Measurements from ENCODE around the gene GPR35.

Gene GPR35

DNA sequence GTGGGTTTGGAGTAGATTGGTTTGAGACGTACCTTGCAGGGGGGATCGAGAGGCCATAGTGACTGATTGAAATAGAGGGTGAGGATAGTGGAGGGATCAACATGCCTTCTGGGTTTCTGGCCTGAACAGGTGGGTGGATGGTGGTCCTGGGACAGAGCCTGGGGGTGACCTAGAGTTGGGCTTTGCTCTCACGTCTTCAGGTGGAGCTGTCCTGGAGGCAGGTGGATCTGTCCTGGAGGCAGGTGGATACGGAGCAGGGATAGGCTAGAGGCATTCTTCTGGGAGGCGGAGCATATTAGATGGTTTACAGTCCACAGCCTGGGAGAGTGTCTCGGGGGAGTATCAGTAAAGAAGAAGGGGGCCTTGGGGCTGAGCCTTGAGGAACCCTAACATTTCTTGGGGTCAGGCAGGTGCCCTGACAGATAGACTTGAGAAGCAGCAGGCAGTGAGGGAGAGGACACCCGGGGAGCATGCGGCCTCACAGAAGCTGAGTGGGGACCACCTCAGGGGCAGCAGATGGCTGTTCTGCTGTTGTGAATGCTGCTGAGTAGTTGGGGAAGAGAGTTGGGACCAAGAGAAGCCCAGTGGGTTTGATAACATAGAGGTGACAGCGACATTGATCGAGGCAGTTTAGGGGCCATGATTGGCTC lies 37.1 kb upstream of the GPR35 start:
- DNase-seq (ENCODE audit: insufficient read length, low spot score) (no peak), FAIRE-seq (peak; percentile 65)
- TF ChIP-seq TAF1 (IDR thresholded peaks at IDR 0.05; ENCODE audit: low read depth, low read length): no peak
- TF ChIP-seq PAX5 (IDR thresholded peaks at IDR 0.05; ENCODE audit: insufficient read depth, low read length, severe bottlenecking): no peak
- no peak for TF ChIP-seq POU2F2 (IDR thresholded peaks at IDR 0.05; ENCODE audit: low read depth, low read length)
- no peak for TF ChIP-seq POLR2AphosphoS5 (IDR thresholded peaks at IDR 0.05; ENCODE audit: low read depth, low read length)

DNA sequence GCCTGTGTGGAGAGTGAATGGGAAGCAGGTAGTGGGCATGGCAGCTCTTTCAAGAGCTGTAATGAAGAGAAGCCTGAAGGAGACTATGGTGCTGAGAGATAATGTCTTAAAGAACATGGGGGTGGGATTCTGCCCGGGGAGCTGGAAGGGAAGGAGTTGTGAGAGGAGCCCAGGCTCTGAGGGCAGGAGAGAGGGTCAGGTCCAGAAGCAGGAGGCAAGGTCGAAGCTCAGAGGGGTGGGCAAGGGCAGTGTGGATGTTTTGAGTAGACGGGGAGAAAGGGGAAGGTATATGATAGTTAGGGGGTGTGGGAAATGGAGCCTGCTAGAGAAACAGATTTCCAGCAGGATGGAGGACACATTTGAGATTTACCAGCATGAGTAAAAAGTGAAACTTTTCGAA lies 36.6 kb upstream of the GPR35 start:
- FAIRE-seq: no peak

GRCh38 chr2:240589375-240589774 lies 35.9 kb upstream of the GPR35 start:
- no peak for FAIRE-seq
- TF ChIP-seq POU2F2 (IDR thresholded peaks at IDR 0.05; ENCODE audit: low read depth, low read length) (no peak), POLR2A (IDR thresholded peaks at IDR 0.05; ENCODE audit: low read depth, low read length) (no peak), POLR2AphosphoS5 (IDR thresholded peaks at IDR 0.05; ENCODE audit: low read depth, low read length) (no peak)
- no peak for DNase-seq (ENCODE audit: insufficient read length, low spot score)

More for the DNA sequence above, 36.6 kb upstream of the GPR35 start:
- no peak for TF ChIP-seq TAF1 (IDR thresholded peaks at IDR 0.05; ENCODE audit: low read depth, low read length)
- DNase-seq (ENCODE audit: insufficient read length, low spot score): no peak

DNA sequence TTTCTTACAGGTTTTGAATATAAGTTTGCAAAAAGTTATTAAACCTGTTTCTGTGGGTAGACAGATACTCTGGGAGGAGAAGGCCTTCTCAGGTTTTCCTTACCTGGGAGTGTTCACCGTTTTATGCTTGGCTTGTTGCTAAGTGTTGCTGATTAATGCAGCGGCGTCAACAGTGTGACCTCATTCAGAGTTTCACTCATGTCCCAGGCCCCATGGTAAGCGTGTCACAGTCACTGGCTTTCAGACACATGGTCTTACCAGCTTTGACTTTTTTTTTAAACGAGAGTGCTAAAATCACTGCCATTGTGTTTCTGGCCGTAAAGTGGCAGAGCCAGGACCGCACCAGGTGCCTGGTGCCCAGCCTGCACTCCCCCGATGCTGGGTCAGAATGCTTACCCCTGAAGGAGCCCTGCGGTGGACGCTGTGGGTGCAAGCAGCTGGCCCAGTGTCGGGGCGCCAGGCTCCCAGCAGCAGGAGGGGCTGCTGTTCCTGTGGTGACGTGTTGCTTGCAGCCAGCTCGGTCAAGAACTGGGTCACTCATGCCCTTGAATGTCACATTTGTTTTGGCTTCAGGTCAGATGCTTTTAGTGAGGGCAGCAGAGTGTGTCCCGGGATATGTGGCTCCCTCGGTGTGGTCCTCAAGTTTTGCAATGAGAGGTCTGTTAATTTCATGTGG lies 35.3 kb upstream of the GPR35 start:
- FAIRE-seq (no peak), DNase-seq (ENCODE audit: insufficient read length, low spot score) (no peak)
- TF ChIP-seq POLR2AphosphoS5 (IDR thresholded peaks at IDR 0.05; ENCODE audit: low read depth, low read length) (no peak), POU2F2 (IDR thresholded peaks at IDR 0.05; ENCODE audit: low read depth, low read length) (no peak), SPI1 (IDR thresholded peaks at IDR 0.05; ENCODE audit: low read depth, low read length) (no peak), PAX5 (IDR thresholded peaks at IDR 0.05; ENCODE audit: insufficient read depth, low read length, severe bottlenecking) (no peak)

GRCh38 chr2:240590681-240591111 lies 34.6 kb upstream of the GPR35 start:
- no peak for DNase-seq (ENCODE audit: insufficient read length, low spot score)
- no peak for TF ChIP-seq POLR2A (IDR thresholded peaks at IDR 0.05; ENCODE audit: low read depth, low read length)
- no peak for TF ChIP-seq PAX5 (IDR thresholded peaks at IDR 0.05; ENCODE audit: insufficient read depth, low read length, severe bottlenecking)
- no peak for FAIRE-seq

DNA sequence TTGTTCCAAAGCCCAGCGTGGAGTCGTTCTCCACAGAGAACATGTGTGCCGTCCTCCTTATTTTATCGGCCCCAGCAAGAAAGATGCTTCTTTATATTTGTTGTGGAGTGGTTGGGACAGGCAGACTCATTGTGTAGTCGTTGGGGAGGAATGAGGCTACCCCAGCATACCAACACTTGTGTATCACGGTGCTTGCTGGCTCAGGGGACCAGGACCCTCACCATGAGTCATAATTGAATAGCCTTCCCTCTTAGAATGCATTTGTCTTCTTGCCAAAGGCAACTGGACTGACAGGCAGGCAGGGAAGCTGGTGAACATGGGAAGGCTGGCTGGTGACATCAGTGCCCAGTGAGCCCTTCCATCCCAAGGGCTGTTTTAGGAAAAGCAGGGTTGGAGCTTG lies 34.1 kb upstream of the GPR35 start:
- DNase-seq (ENCODE audit: insufficient read length, low spot score) (no peak), FAIRE-seq (no peak)
- no peak for TF ChIP-seq POU2F2 (IDR thresholded peaks at IDR 0.05; ENCODE audit: low read depth, low read length)
- TF ChIP-seq TAF1 (IDR thresholded peaks at IDR 0.05; ENCODE audit: low read depth, low read length): no peak

DNA sequence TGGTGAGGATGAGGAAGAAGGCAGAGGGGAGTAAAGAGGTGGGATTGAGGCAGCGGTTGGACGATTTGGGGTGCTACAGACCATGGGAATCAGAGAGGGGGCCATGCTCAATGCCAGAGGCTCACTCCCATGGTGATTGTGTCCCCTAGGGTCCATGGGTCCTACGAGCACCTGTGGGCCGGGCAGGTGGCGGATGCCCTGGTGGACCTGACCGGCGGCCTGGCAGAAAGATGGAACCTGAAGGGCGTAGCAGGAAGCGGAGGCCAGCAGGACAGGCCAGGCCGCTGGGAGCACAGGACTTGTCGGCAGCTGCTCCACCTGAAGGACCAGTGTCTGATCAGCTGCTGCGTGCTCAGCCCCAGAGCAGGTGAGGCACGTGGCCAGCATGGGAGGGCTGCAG lies 33.5 kb upstream of the GPR35 start:
- no peak for DNase-seq (ENCODE audit: insufficient read length, low spot score)
- TF ChIP-seq POLR2AphosphoS5 (IDR thresholded peaks at IDR 0.05; ENCODE audit: low read depth, low read length) (no peak), POU2F2 (IDR thresholded peaks at IDR 0.05; ENCODE audit: low read depth, low read length) (no peak)
- FAIRE-seq: no peak

GRCh38 chr2:240593026-240593702 lies 32.1 kb upstream of the GPR35 start:
- FAIRE-seq: no peak
- no peak for DNase-seq (ENCODE audit: insufficient read length, low spot score)
- TF ChIP-seq POLR2A (IDR thresholded peaks at IDR 0.05; ENCODE audit: low read depth, low read length): no peak
- TF ChIP-seq POU2F2 (IDR thresholded peaks at IDR 0.05; ENCODE audit: low read depth, low read length): no peak
- TF ChIP-seq POLR2AphosphoS5 (IDR thresholded peaks at IDR 0.05; ENCODE audit: low read depth, low read length): no peak
- no peak for TF ChIP-seq TAF1 (IDR thresholded peaks at IDR 0.05; ENCODE audit: low read depth, low read length)

DNA sequence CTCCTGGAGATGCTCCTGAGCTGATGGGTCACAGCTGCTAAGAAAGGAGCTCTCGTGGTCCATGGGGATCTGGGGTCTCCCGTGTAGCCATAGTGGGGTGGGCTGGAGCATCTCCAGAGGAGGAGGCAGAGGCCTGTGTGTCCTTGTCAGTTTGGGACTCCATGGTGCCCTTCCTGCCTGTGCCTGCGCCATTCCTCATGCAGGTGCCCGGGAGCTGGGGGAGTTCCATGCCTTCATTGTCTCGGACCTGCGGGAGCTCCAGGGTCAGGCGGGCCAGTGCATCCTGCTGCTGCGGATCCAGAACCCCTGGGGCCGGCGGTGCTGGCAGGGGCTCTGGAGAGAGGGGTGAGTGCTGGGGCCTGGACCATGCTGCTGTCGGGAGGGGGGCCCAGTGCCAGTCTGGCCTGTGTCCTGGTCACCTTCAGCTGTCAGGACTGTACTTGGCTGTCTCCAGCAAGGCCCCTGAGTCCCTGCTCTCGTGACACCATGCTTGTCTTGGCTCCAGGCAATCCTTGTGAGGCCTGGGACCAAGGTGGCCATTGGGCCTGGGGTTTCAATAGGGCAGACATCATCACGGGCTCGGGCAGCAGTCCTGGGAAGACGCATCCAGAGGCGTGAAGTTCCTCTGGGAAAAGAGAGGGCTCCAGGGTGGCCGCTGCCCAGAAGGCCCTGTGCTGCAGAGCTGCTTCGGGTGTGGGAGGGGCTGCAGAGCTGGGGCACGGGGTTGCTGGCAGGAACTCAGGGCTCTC lies 31.4 kb upstream of the GPR35 start:
- TF ChIP-seq POLR2AphosphoS5 (IDR thresholded peaks at IDR 0.05; ENCODE audit: low read depth, low read length): no peak
- TF ChIP-seq POLR2A (IDR thresholded peaks at IDR 0.05; ENCODE audit: low read depth, low read length): no peak
- FAIRE-seq (no peak), DNase-seq (ENCODE audit: insufficient read length, low spot score) (no peak)

DNA sequence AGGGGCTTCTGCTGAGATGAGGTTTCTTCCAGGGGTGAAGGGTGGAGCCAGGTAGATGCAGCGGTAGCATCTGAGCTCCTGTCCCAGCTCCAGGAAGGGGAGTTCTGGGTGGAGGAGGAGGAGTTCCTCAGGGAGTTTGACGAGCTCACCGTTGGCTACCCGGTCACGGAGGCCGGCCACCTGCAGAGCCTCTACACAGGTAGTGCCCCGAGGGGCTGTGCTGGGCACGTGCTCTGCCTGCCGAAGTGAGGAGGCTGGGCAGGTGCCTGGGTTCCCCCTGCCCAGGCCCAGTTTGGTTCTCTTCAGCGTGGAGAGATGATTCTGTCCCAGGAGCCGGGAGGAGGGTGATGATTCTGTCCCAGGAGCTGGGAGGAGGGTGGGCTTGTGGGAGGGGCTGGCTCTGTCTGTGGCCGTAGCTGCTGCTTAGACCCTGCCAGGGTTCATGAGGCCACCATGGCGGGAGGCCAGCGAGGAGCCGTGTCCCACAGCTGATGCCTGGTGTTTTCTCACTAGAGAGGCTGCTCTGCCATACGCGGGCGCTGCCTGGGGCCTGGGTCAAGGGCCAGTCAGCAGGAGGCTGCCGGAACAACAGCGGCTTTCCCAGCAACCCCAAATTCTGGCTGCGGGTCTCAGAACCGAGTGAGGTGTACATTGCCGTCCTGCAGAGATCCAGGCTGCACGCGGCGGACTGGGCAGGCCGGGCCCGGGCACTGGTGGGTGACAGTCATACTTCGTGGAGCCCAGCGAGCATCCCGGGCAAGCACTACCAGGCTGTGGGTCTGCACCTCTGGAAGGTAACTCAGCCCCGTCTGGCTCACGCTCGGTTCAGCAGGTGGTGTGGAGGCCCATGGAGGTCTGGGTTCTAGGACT lies 30.5 kb upstream of the GPR35 start:
- FAIRE-seq: no peak
- DNase-seq (ENCODE audit: insufficient read length, low spot score): no peak
- TF ChIP-seq POLR2AphosphoS5 (IDR thresholded peaks at IDR 0.05; ENCODE audit: low read depth, low read length) (no peak), TAF1 (IDR thresholded peaks at IDR 0.05; ENCODE audit: low read depth, low read length) (no peak), POLR2A (IDR thresholded peaks at IDR 0.05; ENCODE audit: low read depth, low read length) (no peak), POU2F2 (IDR thresholded peaks at IDR 0.05; ENCODE audit: low read depth, low read length) (no peak), SPI1 (IDR thresholded peaks at IDR 0.05; ENCODE audit: low read depth, low read length) (no peak), PAX5 (IDR thresholded peaks at IDR 0.05; ENCODE audit: insufficient read depth, low read length, severe bottlenecking) (no peak)
